Astrocyte of the spinal cord (primary cell): ENCODE data around the gene CUEDC1.

Experiments used
- DNase-seq: peaks from one replicate; pipeline ENCODE4 v3.0.0; 2011; ENCODE audit warnings: low read depth, low spot score
- H3K4me3 ChIP-seq: 2 replicates; pipeline ENCODE4 v1.5.1; 2011; ENCODE audit warnings: low read depth, mild to moderate bottlenecking, low read length, moderate library complexity
- CTCF ChIP-seq: IDR thresholded peaks from 2 replicates; pipeline ENCODE4 v1.5.1; 2012; ENCODE audit warnings: low read depth, mild to moderate bottlenecking, low read length, inconsistent platforms
- in situ Hi-C: cut with HindIII; loops from 2 replicates; pipeline ENCODE4 v1.10.0; 2017; ENCODE audit warnings: low sequenced_read_pairs

The CUEDC1 gene

GRCh38 chr17:57957120-57957850, 2.1 kb upstream of the CUEDC1 start:
- TF ChIP-seq CTCF: no peak

DNA sequence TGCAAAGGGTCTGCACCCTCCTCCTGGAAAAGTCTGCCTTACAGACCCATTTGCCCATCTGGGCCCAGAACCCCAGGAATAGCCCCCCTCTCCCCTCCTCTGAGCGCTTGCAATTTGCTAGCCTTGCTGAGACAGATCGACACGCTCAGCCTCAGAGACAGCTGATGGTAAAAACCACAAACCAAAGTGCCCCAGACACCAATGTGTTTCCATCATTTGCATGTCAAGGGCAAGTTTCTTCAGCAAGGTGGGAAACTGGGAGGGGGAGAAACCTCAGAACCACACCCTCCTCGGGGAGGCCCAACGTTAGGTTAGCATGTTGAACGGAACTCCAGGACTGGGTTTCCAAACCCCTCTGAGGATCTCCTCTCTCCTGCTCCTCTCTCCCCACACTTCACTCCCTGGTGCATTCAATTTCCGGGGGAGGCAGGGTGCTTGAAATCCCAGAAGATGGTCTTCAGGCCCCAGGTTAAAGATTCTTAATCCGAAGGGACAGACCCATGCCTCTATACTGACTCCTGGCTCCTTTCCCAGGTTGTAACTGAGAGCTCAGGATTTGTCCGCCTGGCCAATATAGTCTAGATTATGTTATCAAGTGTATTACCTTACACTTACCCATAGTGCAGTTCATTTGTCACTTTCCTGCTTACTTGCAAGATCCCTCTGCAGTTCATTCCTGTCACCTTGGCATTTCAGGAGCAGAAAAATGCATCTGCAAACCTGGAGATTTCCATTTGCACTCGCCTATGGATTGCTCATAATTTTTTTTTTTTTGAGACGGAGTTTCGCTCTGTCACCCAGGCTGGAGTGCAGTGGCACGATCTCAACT, 1.3 kb upstream of the CUEDC1 start:
- no peak overlapping the region for H3K4me3 ChIP-seq
- DNase-seq: no peak
- in situ Hi-C loops: no loop called here
- TF ChIP-seq CTCF: no peak

More at GRCh38 chr17:57957120-57957850, 2.1 kb upstream of the CUEDC1 start:
- H3K4me3 ChIP-seq: no peak overlapping the region
- no peak for DNase-seq
- in situ Hi-C loops: no loop called here

GRCh38 chr17:57954397-57955182, 622 bp downstream of the CUEDC1 start:
- in situ Hi-C loops: no loop called here
- peak; percentile 55 for DNase-seq
- no peak for TF ChIP-seq CTCF
- peak overlapping the region; percentile 61 for H3K4me3 ChIP-seq

GRCh38 chr17:57953705-57954396, 1.4 kb downstream of the CUEDC1 start:
- in situ Hi-C loops: no loop called here
- no peak for DNase-seq
- peak overlapping the region; percentile 61 for H3K4me3 ChIP-seq
- no peak for TF ChIP-seq CTCF

DNA sequence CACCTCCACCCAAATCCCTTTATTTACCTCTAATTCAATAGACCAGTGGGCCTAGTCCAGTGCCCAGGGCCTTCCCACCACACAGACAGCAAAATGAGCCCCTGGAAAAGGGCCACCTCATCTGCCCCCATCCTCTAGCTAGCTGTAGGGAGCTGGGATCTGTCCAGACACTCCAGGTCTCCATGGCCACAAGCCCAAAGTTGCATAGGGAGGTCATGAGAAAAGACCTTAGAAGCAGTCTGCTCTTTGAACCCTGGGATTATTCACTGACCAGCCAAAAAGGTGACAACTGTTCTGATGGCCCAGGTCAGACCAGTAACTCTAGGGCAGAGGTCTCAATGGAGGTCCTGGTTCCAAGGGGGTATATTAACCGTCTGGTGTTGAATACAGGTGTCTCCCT, 2.0 kb downstream of the CUEDC1 start:
- DNase-seq: no peak
- TF ChIP-seq CTCF: no peak
- no peak overlapping the region for H3K4me3 ChIP-seq
- in situ Hi-C loops: no loop called here

GRCh38 chr17:57949649-57950048, 5.6 kb downstream of the CUEDC1 start:
- H3K4me3 ChIP-seq: no peak overlapping the region
- no peak for TF ChIP-seq CTCF
- DNase-seq: no peak
- in situ Hi-C loops: no loop called here
